Stimulated activated CD4-positive, alpha-beta T cell treated with anti-CD3 and anti-CD28 coated beads, Interleukin-12 subunit alpha, Interleukin-12 subunit beta, amount 100 ng/mL, for 48 hours (primary cell): ENCODE results near the gene TMEM60.

Experiments used
- DNase-seq, 3 donors: peaks; one replicate each; pipeline ENCODE4 v3.0.0-alpha.2; 2020; ENCODE audit warnings: low read depth in 2 of 3, low spot score in 1 of 3

Gene TMEM60

GRCh38 chr7:77771901-77772300, 26.3 kb downstream of the TMEM60 start:
- DNase-seq: no peak

GRCh38 chr7:77770316-77770715, 27.9 kb downstream of the TMEM60 start:
- DNase-seq: no peak

GRCh38 chr7:77766801-77767605, 31.2 kb downstream of the TMEM60 start:
- no peak for DNase-seq

GRCh38 chr7:77765906-77766800, 32.1 kb downstream of the TMEM60 start:
- DNase-seq: no peak

- DNase-seq: no peak
Measured at GRCh38 chr7:77765481-77765880, 32.8 kb downstream of the TMEM60 start.

- no peak for DNase-seq
Measured at GRCh38 chr7:77760809-77761453, 37.3 kb downstream of the TMEM60 start.

- DNase-seq: peak; percentile 18 to 90 (median 42)
Measured at GRCh38 chr7:77759294-77759889, 38.8 kb downstream of the TMEM60 start.

GRCh38 chr7:77757589-77757988, 40.6 kb downstream of the TMEM60 start:
- DNase-seq: no peak

- no peak for DNase-seq
Measured at GRCh38 chr7:77753173-77753572, 45.1 kb downstream of the TMEM60 start.

GRCh38 chr7:77752016-77752415, 46.2 kb downstream of the TMEM60 start:
- no peak for DNase-seq

- no peak for DNase-seq
Measured at GRCh38 chr7:77747718-77748117, 50.5 kb downstream of the TMEM60 start.

- DNase-seq: no peak
Measured at GRCh38 chr7:77747178-77747577, 51.1 kb downstream of the TMEM60 start.

GRCh38 chr7:77746824-77747165, 51.4 kb downstream of the TMEM60 start:
- no peak for DNase-seq

GRCh38 chr7:77746164-77746823, 51.9 kb downstream of the TMEM60 start:
- DNase-seq: no peak

GRCh38 chr7:77745746-77746145, 52.5 kb downstream of the TMEM60 start:
- DNase-seq: no peak
